GM23248 (cell line): ENCODE results near the gene PRR12.

ENCODE experiments used
- EZH2 ChIP-seq: fragments of 200-600 bp; sonication (generic); IDR thresholded peaks from 2 replicates; pipeline ENCODE4 v1.6.1; 2018; ENCODE audit warnings: antibody characterized with exemption, mild to moderate bottlenecking; ENCODE audit not compliant: insufficient read depth, poor library complexity, severe bottlenecking
- EZH2phosphoT487 ChIP-seq: fragments of 200-600 bp; sonication (generic); IDR thresholded peaks from 2 replicates; pipeline ENCODE4 v1.6.1; 2018; ENCODE audit warnings: antibody characterized with exemption, moderate library complexity, mild to moderate bottlenecking, low read depth; ENCODE audit not compliant: insufficient read depth

DNA sequence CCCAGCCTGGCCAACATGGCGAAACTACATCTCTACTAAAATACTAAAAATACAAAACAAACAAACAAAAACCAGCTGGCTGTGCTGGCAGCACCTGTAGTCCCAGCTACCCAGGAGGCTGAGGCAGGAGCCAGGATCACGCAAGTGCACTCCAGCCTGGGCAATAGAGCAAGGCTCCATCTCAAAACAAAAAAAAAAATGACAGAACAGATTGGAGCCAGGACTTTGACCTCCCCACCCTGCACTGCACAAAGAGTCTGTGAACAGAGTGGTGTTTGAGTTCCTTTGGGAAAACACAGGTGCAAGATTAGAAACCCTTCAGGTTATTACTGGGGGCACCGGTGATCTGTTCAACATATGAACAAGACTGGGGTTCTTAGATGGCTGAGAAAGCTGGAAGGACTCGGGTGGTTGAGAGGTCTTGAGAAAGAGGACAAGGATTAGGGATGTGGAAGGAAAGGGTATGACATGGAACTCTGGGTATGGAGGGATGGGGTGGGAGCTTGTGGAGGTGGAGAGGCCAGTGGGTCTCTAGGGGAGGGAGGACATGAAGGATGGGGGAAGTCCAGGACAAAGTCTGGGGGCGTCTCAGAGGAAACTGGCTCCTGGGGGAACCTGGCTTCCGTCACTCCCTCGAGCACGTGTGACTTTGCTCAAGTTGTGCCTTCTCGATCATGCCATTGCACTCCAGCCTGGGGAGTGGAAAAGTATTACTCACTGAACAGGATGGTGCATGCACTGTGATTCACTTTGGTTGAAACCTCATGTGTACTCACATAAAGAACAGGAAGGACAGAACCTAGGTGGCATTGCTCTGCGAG lies 37.3 kb upstream of the PRR12 start:
- TF ChIP-seq EZH2 (no peak), EZH2phosphoT487 (no peak)
